ENCODE data around the gene BABAM2. TPM values are rescaled to one million over a fixed set of nuclear protein-coding genes. Genes with fewer than 3 reads are reported as not detected.

BABAM2 gene
- total RNA-seq, 4 donors from 2014 or later: 33.2 to 70.3 (median 38.6) TPM

- H3K36me3 ChIP-seq: no peaks in the 10 kb centered on the region
- no peaks in the 10 kb centered on the region for H3K27me3 ChIP-seq
- intact Hi-C loops (cut with DNase I): no loop called here
- H3K4me1 ChIP-seq: peaks cover 0 to 4% of the 10 kb centered on the region in 2 donors
- WGBS, 2 donors: 97 to 98% methylated on average over 3 of the region's 3 CpGs
- TF ChIP-seq POLR2A (IDR thresholded peaks at IDR 0.05) (no peak), CTCF (IDR thresholded peaks at IDR 0.05) (no peak)
- no peak overlapping the region for H3K4me3 ChIP-seq (replicated peaks in 1 of 3)
- H3K9me3 ChIP-seq: no peaks in the 10 kb centered on the region
- DNase-seq: no peak
- no peak overlapping the region for H3K27ac ChIP-seq
Observed at GRCh38 chr2:28083476-28083875, 192.9 kb downstream of the BABAM2 start.

GRCh38 chr2:28084564-28084963, 194.0 kb downstream of the BABAM2 start:
- intact Hi-C loops (cut with DNase I): no loop called here

GRCh38 chr2:28085201-28085600, 194.7 kb downstream of the BABAM2 start:
- H3K4me1 ChIP-seq: peaks cover 0 to 4% of the 10 kb centered on the region in 2 donors
- intact Hi-C loops (cut with DNase I): no loop called here
- no peaks in the 10 kb centered on the region for H3K9me3 ChIP-seq
- no peak for DNase-seq
- no peak overlapping the region for H3K4me3 ChIP-seq (replicated peaks in 1 of 3)
- H3K27me3 ChIP-seq: no peaks in the 10 kb centered on the region
- TF ChIP-seq CTCF (IDR thresholded peaks at IDR 0.05) (no peak), POLR2A (IDR thresholded peaks at IDR 0.05) (no peak)
- 96 to 99% methylated on average over 2 of the region's 2 CpGs for WGBS, 2 donors
- no peak overlapping the region for H3K27ac ChIP-seq
- H3K36me3 ChIP-seq: no peaks in the 10 kb centered on the region

More at GRCh38 chr2:28084564-28084963, 194.0 kb downstream of the BABAM2 start:
- Histone ChIP-seq H3K4me3 (replicated peaks in 1 of 3) (no peak overlapping the region), H3K9me3 (no peaks in the 10 kb centered on the region), H3K27me3 (no peaks in the 10 kb centered on the region), H3K36me3 (no peaks in the 10 kb centered on the region), H3K4me1 (peaks cover 0 to 4% of the 10 kb centered on the region in 2 donors), H3K27ac (no peak overlapping the region)
- TF ChIP-seq CTCF (IDR thresholded peaks at IDR 0.05) (no peak), POLR2A (IDR thresholded peaks at IDR 0.05) (no peak)
- 46 to 54% methylated on average over 4 of the region's 4 CpGs for WGBS, 2 donors
- no peak for DNase-seq

- intact Hi-C loops (cut with DNase I): no loop called here
- Histone ChIP-seq H3K4me1 (peaks cover 0 to 4% of the 10 kb centered on the region in 2 donors), H3K36me3 (no peaks in the 10 kb centered on the region), H3K4me3 (replicated peaks in 1 of 3) (no peak overlapping the region), H3K27me3 (no peaks in the 10 kb centered on the region), H3K9me3 (no peaks in the 10 kb centered on the region), H3K27ac (no peak overlapping the region)
- 80 to 81% methylated on average over 3 of the region's 3 CpGs for WGBS, 2 donors
- no peak for DNase-seq
- TF ChIP-seq CTCF (IDR thresholded peaks at IDR 0.05) (no peak), POLR2A (IDR thresholded peaks at IDR 0.05) (no peak)
Observed at GRCh38 chr2:28086611-28087010, 196.1 kb downstream of the BABAM2 start.

GRCh38 chr2:28088970-28089369, 198.4 kb downstream of the BABAM2 start:
- Histone ChIP-seq H3K4me1 (peaks cover 0 to 4% of the 10 kb centered on the region in 2 donors), H3K4me3 (replicated peaks in 1 of 3) (no peak overlapping the region), H3K9me3 (no peaks in the 10 kb centered on the region), H3K27me3 (no peaks in the 10 kb centered on the region), H3K27ac (no peak overlapping the region), H3K36me3 (no peaks in the 10 kb centered on the region)
- intact Hi-C loops (cut with DNase I): no loop called here
- TF ChIP-seq POLR2A (IDR thresholded peaks at IDR 0.05): no peak
- TF ChIP-seq CTCF (IDR thresholded peaks at IDR 0.05): no peak
- DNase-seq: no peak
- 94 to 96% methylated on average over 4 of the region's 4 CpGs for WGBS, 2 donors

All from thyroid gland (tissue), 4 donors.